Activated T-cell treated with anti-CD3 and anti-CD28 coated beads, Interleukin-2, amount 50 U/mL, for 24 hours (primary cell): ENCODE data around the gene GOPC.
A peak's percentile ranks its signal among the peaks of the same experiment; 100 is the strongest.

ENCODE experiments used
- DNase-seq: peaks from one replicate; pipeline ENCODE4 v3.0.0-alpha.2; 2020
- H3K27ac Mint-ChIP-seq: 2 replicates; pipeline ENCODE4 v1.8.0; 2020; ENCODE audit warnings: mild to moderate bottlenecking, mixed read lengths
- H3K27me3 Mint-ChIP-seq: 2 replicates; pipeline ENCODE4 v1.8.0; 2020; ENCODE audit warnings: mixed read lengths
- H3K36me3 Mint-ChIP-seq: 2 replicates; pipeline ENCODE4 v1.8.0; 2020; ENCODE audit warnings: low read depth, mixed read lengths
- H3K4me1 Mint-ChIP-seq: 2 replicates; pipeline ENCODE4 v1.8.0; 2020; ENCODE audit warnings: low read depth, mixed read lengths
- H3K4me3 Mint-ChIP-seq: 2 replicates; pipeline ENCODE4 v1.8.0; 2020; ENCODE audit warnings: mild to moderate bottlenecking, moderate library complexity, mixed read lengths
- H3K9me3 Mint-ChIP-seq: 2 replicates; pipeline ENCODE4 v1.8.0; 2020; ENCODE audit warnings: mixed read lengths

Gene GOPC

DNA sequence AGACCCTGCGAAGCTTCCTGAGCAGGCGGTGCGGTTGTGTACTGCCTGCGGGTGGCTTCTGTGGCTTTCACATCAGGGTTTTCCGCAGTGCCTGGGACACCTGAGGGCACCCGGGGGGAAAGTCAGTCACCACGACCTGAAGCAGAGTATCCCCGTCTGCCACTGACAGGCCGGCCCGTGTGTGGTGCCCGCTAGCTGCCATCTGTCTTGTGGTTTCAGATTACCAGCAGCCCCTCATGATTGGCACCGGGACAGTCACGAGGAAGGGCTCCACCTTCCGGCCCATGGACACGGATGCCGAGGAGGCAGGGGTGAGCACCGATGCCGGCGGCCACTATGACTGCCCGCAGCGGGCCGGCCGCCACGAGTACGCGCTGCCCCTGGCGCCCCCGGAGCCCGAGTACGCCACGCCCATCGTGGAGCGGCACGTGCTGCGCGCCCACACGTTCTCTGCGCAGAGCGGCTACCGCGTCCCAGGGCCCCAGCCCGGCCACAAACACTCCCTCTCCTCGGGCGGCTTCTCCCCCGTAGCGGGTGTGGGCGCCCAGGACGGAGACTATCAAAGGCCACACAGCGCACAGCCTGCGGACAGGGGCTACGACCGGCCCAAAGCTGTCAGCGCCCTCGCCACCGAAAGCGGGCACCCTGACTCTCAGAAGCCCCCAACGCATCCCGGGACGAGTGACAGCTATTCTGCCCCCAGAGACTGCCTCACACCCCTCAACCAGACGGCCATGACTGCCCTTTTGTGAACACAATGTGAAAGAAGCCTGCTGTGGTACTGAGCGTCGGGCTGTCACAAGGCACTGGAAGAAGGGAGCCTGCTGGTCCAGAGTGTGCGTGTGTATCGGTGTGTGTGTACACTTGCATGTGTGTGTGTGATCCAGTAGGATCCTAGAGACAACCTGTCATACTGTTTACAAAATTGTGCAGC, 54.4 kb downstream of the GOPC start:
- H3K36me3 Mint-ChIP-seq: no peaks in the 10 kb centered on the region
- DNase-seq: peak; percentile 68
- H3K27ac Mint-ChIP-seq: peak overlapping the region; percentile 89
- peaks cover 7% of the 10 kb centered on the region for H3K27me3 Mint-ChIP-seq
- H3K9me3 Mint-ChIP-seq: no peaks in the 10 kb centered on the region
- peaks cover 38% of the 10 kb centered on the region for H3K4me1 Mint-ChIP-seq
- H3K4me3 Mint-ChIP-seq: peak overlapping the region; percentile 73

- H3K27me3 Mint-ChIP-seq: peaks cover 7% of the 10 kb centered on the region
- no peak for DNase-seq
- no peak overlapping the region for H3K4me3 Mint-ChIP-seq
- peaks cover 38% of the 10 kb centered on the region for H3K4me1 Mint-ChIP-seq
- no peaks in the 10 kb centered on the region for H3K36me3 Mint-ChIP-seq
- no peak overlapping the region for H3K27ac Mint-ChIP-seq
- no peaks in the 10 kb centered on the region for H3K9me3 Mint-ChIP-seq
Observed at GRCh38 chr6:117546674-117547073, 55.6 kb downstream of the GOPC start.

DNA sequence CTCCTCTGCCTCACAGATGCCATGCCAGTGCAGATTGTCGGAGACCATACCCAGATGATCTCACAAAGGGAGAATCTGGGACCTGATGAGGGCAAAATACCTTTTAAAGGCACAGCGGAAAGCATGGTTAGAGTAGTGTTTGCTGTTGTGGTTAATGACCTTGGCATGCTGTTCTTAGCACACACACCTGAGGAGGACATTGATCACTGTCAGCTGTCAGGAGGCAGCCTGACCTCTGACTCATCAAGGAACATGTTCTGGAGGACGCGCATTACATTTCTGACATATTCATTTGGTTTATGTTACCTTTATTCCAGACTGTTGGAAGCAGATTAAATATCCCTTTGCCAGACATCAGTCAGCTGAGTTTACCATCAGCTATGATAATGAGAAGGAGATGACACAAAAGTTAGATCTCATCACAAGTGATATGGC, 57.1 kb downstream of the GOPC start:
- peaks cover 7% of the 10 kb centered on the region for H3K27me3 Mint-ChIP-seq
- H3K36me3 Mint-ChIP-seq: peaks cover under 1% of the 10 kb centered on the region
- peaks cover 29% of the 10 kb centered on the region for H3K4me1 Mint-ChIP-seq
- no peak overlapping the region for H3K4me3 Mint-ChIP-seq
- no peak for DNase-seq
- no peak overlapping the region for H3K27ac Mint-ChIP-seq
- no peaks in the 10 kb centered on the region for H3K9me3 Mint-ChIP-seq

DNA sequence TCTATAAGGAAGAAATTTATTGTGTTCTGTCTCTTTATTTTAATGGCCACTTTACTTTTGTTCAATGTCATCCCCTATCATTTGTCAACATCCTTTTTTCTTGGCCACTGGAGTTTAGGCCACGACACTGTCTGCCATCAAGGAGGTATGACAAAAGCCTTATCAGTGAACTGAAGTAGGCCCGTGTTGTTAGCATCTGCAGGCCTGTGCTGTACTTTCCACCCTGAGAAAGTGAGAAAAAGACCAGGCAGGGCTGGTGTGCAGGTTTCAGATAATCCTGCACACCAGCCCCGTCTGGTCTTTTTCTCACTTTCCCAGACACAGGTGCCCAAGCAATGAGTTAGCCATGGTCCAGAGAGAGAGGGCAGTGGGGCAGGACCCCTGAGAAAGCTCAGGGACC, 57.6 kb downstream of the GOPC start:
- Mint-ChIP-seq H3K4me1 (peaks cover 24% of the 10 kb centered on the region), H3K27ac (no peak overlapping the region), H3K4me3 (no peak overlapping the region), H3K27me3 (peaks cover 7% of the 10 kb centered on the region), H3K9me3 (no peaks in the 10 kb centered on the region), H3K36me3 (peaks cover 3% of the 10 kb centered on the region)
- no peak for DNase-seq

DNA sequence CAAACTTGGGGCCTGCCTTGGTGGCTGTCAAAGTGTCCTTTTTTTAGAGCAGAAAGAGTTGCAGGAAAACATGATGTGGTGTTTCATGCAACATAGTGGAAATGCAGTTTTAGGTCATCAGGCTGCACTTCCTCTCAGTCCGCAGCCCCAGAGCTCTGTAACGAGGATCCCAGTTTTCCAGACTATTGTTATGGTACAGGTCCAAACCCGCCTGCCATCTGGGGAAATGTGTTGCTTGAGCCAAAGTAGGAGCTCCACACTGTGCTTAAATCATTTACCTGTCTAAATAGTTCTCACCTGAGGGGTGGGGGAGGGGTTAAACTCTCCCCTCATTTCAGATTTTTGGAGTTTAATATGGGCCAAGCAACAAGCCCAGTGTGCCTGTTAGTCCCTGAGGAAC, 59.8 kb downstream of the GOPC start:
- Mint-ChIP-seq H3K9me3 (no peaks in the 10 kb centered on the region), H3K27me3 (peaks cover 16% of the 10 kb centered on the region), H3K4me3 (no peak overlapping the region), H3K27ac (no peak overlapping the region), H3K36me3 (peaks cover 4% of the 10 kb centered on the region), H3K4me1 (peaks cover 5% of the 10 kb centered on the region)
- DNase-seq: no peak

DNA sequence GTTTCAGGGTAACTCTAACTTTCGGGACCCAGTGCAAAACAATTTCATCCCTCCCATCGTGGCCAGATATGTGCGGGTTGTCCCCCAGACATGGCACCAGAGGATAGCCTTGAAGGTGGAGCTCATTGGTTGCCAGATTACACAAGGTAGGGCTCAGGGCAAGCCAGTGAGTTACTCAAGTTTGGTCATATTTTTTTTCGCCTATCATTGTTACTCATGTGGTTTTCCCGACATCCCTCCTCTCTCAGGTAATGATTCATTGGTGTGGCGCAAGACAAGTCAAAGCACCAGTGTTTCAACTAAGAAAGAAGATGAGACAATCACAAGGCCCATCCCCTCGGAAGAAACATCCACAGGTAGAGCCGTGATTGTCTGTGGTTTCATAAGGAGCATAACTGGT, 61.6 kb downstream of the GOPC start:
- no peak overlapping the region for H3K4me3 Mint-ChIP-seq
- peaks cover 10% of the 10 kb centered on the region for H3K27me3 Mint-ChIP-seq
- DNase-seq: no peak
- peaks cover 4% of the 10 kb centered on the region for H3K36me3 Mint-ChIP-seq
- H3K4me1 Mint-ChIP-seq: no peaks in the 10 kb centered on the region
- H3K27ac Mint-ChIP-seq: no peak overlapping the region
- no peaks in the 10 kb centered on the region for H3K9me3 Mint-ChIP-seq

DNA sequence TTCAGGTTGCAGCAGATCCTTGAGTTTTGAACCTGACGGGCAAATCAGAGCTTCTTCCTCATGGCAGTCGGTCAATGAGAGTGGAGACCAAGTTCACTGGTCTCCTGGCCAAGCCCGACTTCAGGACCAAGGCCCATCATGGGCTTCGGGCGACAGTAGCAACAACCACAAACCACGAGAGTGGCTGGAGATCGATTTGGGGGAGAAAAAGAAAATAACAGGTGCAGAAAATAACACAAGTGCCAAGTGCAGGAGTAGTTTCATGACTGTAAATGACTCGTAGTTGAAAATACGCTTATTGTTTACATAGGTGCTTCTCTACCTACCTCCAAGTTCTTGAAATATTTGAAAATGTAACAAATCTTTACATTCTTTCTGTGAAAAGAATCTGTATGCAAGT, 63.7 kb downstream of the GOPC start:
- no peaks in the 10 kb centered on the region for H3K9me3 Mint-ChIP-seq
- H3K36me3 Mint-ChIP-seq: peaks cover 4% of the 10 kb centered on the region
- no peak overlapping the region for H3K4me3 Mint-ChIP-seq
- DNase-seq: no peak
- H3K4me1 Mint-ChIP-seq: no peaks in the 10 kb centered on the region
- no peak overlapping the region for H3K27ac Mint-ChIP-seq
- H3K27me3 Mint-ChIP-seq: peaks cover 10% of the 10 kb centered on the region

- no peaks in the 10 kb centered on the region for H3K9me3 Mint-ChIP-seq
- no peak overlapping the region for H3K4me3 Mint-ChIP-seq
- peaks cover 4% of the 10 kb centered on the region for H3K36me3 Mint-ChIP-seq
- DNase-seq: no peak
- peaks cover 10% of the 10 kb centered on the region for H3K27me3 Mint-ChIP-seq
- H3K27ac Mint-ChIP-seq: no peak overlapping the region
- peaks cover 2% of the 10 kb centered on the region for H3K4me1 Mint-ChIP-seq
Observed at GRCh38 chr6:117536317-117536716, 66.0 kb downstream of the GOPC start.

GRCh38 chr6:117534974-117535373, 67.3 kb downstream of the GOPC start:
- H3K4me3 Mint-ChIP-seq: no peak overlapping the region
- H3K9me3 Mint-ChIP-seq: no peaks in the 10 kb centered on the region
- H3K27me3 Mint-ChIP-seq: peaks cover 10% of the 10 kb centered on the region
- H3K4me1 Mint-ChIP-seq: peaks cover 3% of the 10 kb centered on the region
- no peak for DNase-seq
- peaks cover 2% of the 10 kb centered on the region for H3K36me3 Mint-ChIP-seq
- H3K27ac Mint-ChIP-seq: no peak overlapping the region

DNA sequence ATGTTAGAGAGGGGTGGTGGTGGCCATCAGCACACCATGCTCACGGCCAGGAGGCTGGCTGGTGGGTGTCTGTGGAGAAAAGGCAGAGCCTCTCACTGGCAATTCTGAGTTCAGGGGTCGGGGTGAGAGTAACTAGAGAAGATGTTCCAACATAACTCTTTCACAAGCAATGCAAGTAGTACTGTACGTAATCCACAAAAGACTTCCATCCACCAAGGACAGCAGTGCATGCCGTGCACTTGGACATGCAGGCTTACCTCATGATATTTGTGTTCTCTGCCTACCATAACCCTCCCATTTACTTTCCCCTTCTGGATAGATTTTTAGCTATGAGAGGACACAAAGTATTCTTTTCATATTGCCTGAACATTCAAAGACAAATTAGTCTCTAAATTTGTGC, 68.5 kb downstream of the GOPC start:
- Mint-ChIP-seq H3K9me3 (no peaks in the 10 kb centered on the region), H3K27ac (no peak overlapping the region), H3K4me3 (no peak overlapping the region), H3K4me1 (peaks cover 3% of the 10 kb centered on the region), H3K27me3 (peaks cover 8% of the 10 kb centered on the region), H3K36me3 (peaks cover under 1% of the 10 kb centered on the region)
- DNase-seq: no peak

GRCh38 chr6:117531809-117532725, 70.2 kb downstream of the GOPC start:
- H3K27me3 Mint-ChIP-seq: no peaks in the 10 kb centered on the region
- no peak for DNase-seq
- no peaks in the 10 kb centered on the region for H3K36me3 Mint-ChIP-seq
- H3K9me3 Mint-ChIP-seq: no peaks in the 10 kb centered on the region
- H3K27ac Mint-ChIP-seq: no peak overlapping the region
- H3K4me3 Mint-ChIP-seq: no peak overlapping the region
- peaks cover 3% of the 10 kb centered on the region for H3K4me1 Mint-ChIP-seq

DNA sequence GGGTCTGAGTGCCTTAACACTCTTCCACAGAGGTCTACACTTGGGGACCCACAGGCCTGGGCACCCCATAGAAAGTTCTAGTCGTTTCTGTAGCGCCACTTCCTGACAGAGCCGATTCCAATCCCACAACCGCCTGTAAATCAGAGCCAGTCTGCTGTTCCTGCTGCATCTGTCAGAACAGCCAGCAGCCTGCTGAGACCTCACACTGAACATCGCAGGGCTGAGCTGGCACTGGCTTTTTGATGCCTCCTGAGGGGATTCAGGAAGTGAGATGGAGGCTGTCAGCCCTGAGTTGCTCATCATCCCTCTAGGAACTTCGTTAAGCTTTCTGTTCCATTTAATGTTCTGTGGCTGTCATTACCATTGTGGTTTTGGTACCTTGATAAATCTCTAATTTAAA, 71.0 kb downstream of the GOPC start:
- Mint-ChIP-seq H3K9me3 (no peaks in the 10 kb centered on the region), H3K4me3 (no peak overlapping the region), H3K27me3 (no peaks in the 10 kb centered on the region), H3K4me1 (peaks cover 3% of the 10 kb centered on the region), H3K36me3 (no peaks in the 10 kb centered on the region), H3K27ac (no peak overlapping the region)
- no peak for DNase-seq

- Mint-ChIP-seq H3K4me3 (no peak overlapping the region), H3K36me3 (no peaks in the 10 kb centered on the region), H3K9me3 (no peaks in the 10 kb centered on the region), H3K27ac (no peak overlapping the region), H3K27me3 (no peaks in the 10 kb centered on the region), H3K4me1 (peaks cover 3% of the 10 kb centered on the region)
- DNase-seq: no peak
Observed at GRCh38 chr6:117530467-117531242, 71.7 kb downstream of the GOPC start.

GRCh38 chr6:117525607-117526006, 76.7 kb downstream of the GOPC start:
- Mint-ChIP-seq H3K9me3 (no peaks in the 10 kb centered on the region), H3K4me3 (no peak overlapping the region), H3K27me3 (no peaks in the 10 kb centered on the region), H3K36me3 (no peaks in the 10 kb centered on the region), H3K27ac (no peak overlapping the region), H3K4me1 (no peaks in the 10 kb centered on the region)
- DNase-seq: no peak
